PFSK-1 (cell line): ENCODE measurements around the gene PRKAG2.

ENCODE experiments used
- FOXP2 ChIP-seq: optimal IDR thresholded peaks from 2 replicates; pipeline ENCODE3; 2011; ENCODE audit warnings: borderline replicate concordance, control low read depth, inconsistent platforms; ENCODE audit not compliant: insufficient read depth; ENCODE audit errors: extremely low read length, extremely low read depth
- POLR2AphosphoS5 ChIP-seq: IDR thresholded peaks from 2 replicates; pipeline ENCODE4 v1.6.1; 2012; ENCODE audit warnings: low read depth, mild to moderate bottlenecking, control low read depth, low read length, moderate library complexity
- SIN3A ChIP-seq: IDR thresholded peaks from 2 replicates; pipeline ENCODE4 v1.6.1; 2012; ENCODE audit warnings: mild to moderate bottlenecking, low read length, moderate library complexity, borderline replicate concordance; ENCODE audit not compliant: insufficient read depth
- TAF1 ChIP-seq: IDR thresholded peaks from 2 replicates; pipeline ENCODE4 v1.6.1; 2012; ENCODE audit warnings: low read length, control low read depth, borderline replicate concordance; ENCODE audit not compliant: insufficient read depth
- TF ChIP-seq, protein P1 (sequence below), 2 experiments: IDR thresholded peaks; 2 replicates each; pipeline versions ENCODE4 v1.6.1 to v1.8.0; 2011 to 2012; ENCODE audit warnings: low read depth in 2 of 2, low read length in 2 of 2, control low read depth in 1 of 2, inconsistent platforms in 1 of 2, mild to moderate bottlenecking in 1 of 2, moderate library complexity in 1 of 2; ENCODE audit not compliant: insufficient read depth in 1 of 2

DNA sequence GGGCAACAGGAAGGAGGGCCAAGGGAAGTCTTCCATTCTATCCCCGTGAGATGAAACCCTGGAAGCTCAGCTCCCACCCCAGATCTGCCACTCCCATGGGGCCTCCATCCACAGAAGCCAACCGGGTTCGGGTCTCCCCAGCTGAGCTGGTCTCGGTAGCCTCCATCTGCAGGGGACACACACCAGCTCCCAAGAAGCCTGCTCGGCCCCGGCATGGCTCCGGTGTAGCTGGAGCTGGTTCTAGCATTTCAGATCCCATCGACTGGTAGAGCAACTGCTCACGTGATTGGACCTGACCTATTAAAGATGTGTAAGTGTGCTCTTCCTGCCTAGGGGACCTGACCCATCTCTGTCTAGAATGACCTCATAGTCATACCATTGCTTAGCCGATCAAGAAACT, 138.0 kb downstream of the PRKAG2 start:
- TF ChIP-seq, protein P1, sequence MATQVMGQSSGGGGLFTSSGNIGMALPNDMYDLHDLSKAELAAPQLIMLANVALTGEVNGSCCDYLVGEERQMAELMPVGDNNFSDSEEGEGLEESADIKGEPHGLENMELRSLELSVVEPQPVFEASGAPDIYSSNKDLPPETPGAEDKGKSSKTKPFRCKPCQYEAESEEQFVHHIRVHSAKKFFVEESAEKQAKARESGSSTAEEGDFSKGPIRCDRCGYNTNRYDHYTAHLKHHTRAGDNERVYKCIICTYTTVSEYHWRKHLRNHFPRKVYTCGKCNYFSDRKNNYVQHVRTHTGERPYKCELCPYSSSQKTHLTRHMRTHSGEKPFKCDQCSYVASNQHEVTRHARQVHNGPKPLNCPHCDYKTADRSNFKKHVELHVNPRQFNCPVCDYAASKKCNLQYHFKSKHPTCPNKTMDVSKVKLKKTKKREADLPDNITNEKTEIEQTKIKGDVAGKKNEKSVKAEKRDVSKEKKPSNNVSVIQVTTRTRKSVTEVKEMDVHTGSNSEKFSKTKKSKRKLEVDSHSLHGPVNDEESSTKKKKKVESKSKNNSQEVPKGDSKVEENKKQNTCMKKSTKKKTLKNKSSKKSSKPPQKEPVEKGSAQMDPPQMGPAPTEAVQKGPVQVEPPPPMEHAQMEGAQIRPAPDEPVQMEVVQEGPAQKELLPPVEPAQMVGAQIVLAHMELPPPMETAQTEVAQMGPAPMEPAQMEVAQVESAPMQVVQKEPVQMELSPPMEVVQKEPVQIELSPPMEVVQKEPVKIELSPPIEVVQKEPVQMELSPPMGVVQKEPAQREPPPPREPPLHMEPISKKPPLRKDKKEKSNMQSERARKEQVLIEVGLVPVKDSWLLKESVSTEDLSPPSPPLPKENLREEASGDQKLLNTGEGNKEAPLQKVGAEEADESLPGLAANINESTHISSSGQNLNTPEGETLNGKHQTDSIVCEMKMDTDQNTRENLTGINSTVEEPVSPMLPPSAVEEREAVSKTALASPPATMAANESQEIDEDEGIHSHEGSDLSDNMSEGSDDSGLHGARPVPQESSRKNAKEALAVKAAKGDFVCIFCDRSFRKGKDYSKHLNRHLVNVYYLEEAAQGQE (IDR thresholded peaks at IDR 0.05; ENCODE audit: insufficient read depth in 1 of 2, low read depth in 2 of 2, low read length in 2 of 2), result no peak
- TF ChIP-seq POLR2AphosphoS5 (no peak), FOXP2 (no peak), SIN3A (no peak), TAF1 (no peak)
